Transverse colon (tissue), 3 donors: Measurements from ENCODE around the gene PLEKHA1.

ENCODE experiments used
- POLR2A ChIP-seq: fragments of 450-650 bp; IDR thresholded peaks from one replicate; pipeline ENCODE4 v1.6.1; 2016; ENCODE audit warnings: antibody characterized with exemption, mild to moderate bottlenecking, moderate library complexity
- POLR2AphosphoS5 ChIP-seq, 3 donors: sonication (generic); formaldehyde crosslinking; IDR thresholded peaks; one replicate each; pipeline ENCODE4 v1.6.1; 2016; ENCODE audit warnings: antibody characterized with exemption in 3 of 3

GRCh38 chr10:122387572-122387971 is 13.1 kb downstream of the PLEKHA1 start:
- TF ChIP-seq POLR2AphosphoS5 (IDR thresholded peaks at IDR 0.05), result no peak
- no peak for TF ChIP-seq POLR2A
